Activated T-helper 17 cell treated with anti-CD3 and anti-CD28 coated beads, Interleukin-2, amount 50 U/mL, for 72 hours (primary cell): ENCODE measurements around the gene BIRC6. TPM values are rescaled to one million over a fixed set of nuclear protein-coding genes. Genes with fewer than 3 reads are reported as not detected.

Experiments
- ATAC-seq: fragments of 150-1000 bp; cut with Tn5 transposase; replicated peaks from 2 replicates; pipeline ENCODE4 v1.10.0; 2021; ENCODE audit warnings: mild to moderate bottlenecking, moderate library complexity
- H3K27ac Mint-ChIP-seq: one replicate; pipeline ENCODE4 v1.8.0; 2022; ENCODE audit warnings: mixed read lengths
- H3K27me3 Mint-ChIP-seq: one replicate; pipeline ENCODE4 v1.8.0; 2022; ENCODE audit warnings: mixed read lengths
- H3K36me3 Mint-ChIP-seq: one replicate; pipeline ENCODE4 v1.8.0; 2022; ENCODE audit warnings: low read depth, mild to moderate bottlenecking, mixed read lengths
- H3K4me1 Mint-ChIP-seq: one replicate; pipeline ENCODE4 v1.8.0; 2022; ENCODE audit warnings: mixed read lengths
- H3K4me3 Mint-ChIP-seq: one replicate; pipeline ENCODE4 v1.8.0; 2022; ENCODE audit warnings: mild to moderate bottlenecking, mixed read lengths
- H3K9me3 Mint-ChIP-seq: one replicate; pipeline ENCODE4 v1.8.0; 2022; ENCODE audit warnings: mixed read lengths
- total RNA-seq, 2 donors: library from RNA; stranded (reverse); gene quantifications; one replicate each; pipeline ENCODE4 v1.2.3, GENCODE V29; 2022

Gene BIRC6
- total RNA-seq, 2 donors from 2014 or later = 114 to 117 TPM

- Mint-ChIP-seq H3K27me3 (no peaks in the 10 kb centered on the region), H3K4me1 (no peaks in the 10 kb centered on the region), H3K4me3 (no peak overlapping the region), H3K9me3 (no peaks in the 10 kb centered on the region), H3K27ac (no peak overlapping the region), H3K36me3 (peaks cover 99% of the 10 kb centered on the region)
- ATAC-seq = no peak
These were observed 125.6 kb downstream of the BIRC6 start for GRCh38 chr2:32482471-32482870.

GRCh38 chr2:32484937-32485336, 128.1 kb downstream of the BIRC6 start:
- no peak for ATAC-seq
- Mint-ChIP-seq H3K4me3 (no peak overlapping the region), H3K27ac (peak overlapping the region; percentile 7), H3K4me1 (no peaks in the 10 kb centered on the region), H3K27me3 (no peaks in the 10 kb centered on the region), H3K36me3 (peaks cover 96% of the 10 kb centered on the region), H3K9me3 (no peaks in the 10 kb centered on the region)

- Mint-ChIP-seq H3K4me3 (no peak overlapping the region), H3K27me3 (no peaks in the 10 kb centered on the region)
These were observed 128.6 kb downstream of the BIRC6 start for GRCh38 chr2:32485399-32485798.

GRCh38 chr2:32489061-32489460, 132.2 kb downstream of the BIRC6 start:
- H3K36me3 Mint-ChIP-seq = peaks cover 79% of the 10 kb centered on the region
- H3K4me1 Mint-ChIP-seq = no peaks in the 10 kb centered on the region
- H3K27ac Mint-ChIP-seq = no peak overlapping the region
- no peaks in the 10 kb centered on the region for H3K27me3 Mint-ChIP-seq
- H3K4me3 Mint-ChIP-seq = no peak overlapping the region
- H3K9me3 Mint-ChIP-seq = no peaks in the 10 kb centered on the region
- ATAC-seq = no peak

More at GRCh38 chr2:32485399-32485798, 128.6 kb downstream of the BIRC6 start:
- Mint-ChIP-seq H3K9me3 (no peaks in the 10 kb centered on the region), H3K36me3 (peaks cover 96% of the 10 kb centered on the region), H3K27ac (peak overlapping the region; percentile 7), H3K4me1 (no peaks in the 10 kb centered on the region)
- ATAC-seq = no peak

GRCh38 chr2:32491346-32491745, 134.5 kb downstream of the BIRC6 start:
- H3K9me3 Mint-ChIP-seq = no peaks in the 10 kb centered on the region
- H3K27ac Mint-ChIP-seq = no peak overlapping the region
- no peak for ATAC-seq
- H3K27me3 Mint-ChIP-seq = no peaks in the 10 kb centered on the region
- no peak overlapping the region for H3K4me3 Mint-ChIP-seq
- H3K4me1 Mint-ChIP-seq = no peaks in the 10 kb centered on the region
- H3K36me3 Mint-ChIP-seq = peaks cover 77% of the 10 kb centered on the region

GRCh38 chr2:32495139-32495538, 138.3 kb downstream of the BIRC6 start:
- H3K4me3 Mint-ChIP-seq = no peak overlapping the region
- no peaks in the 10 kb centered on the region for H3K9me3 Mint-ChIP-seq
- peaks cover 80% of the 10 kb centered on the region for H3K36me3 Mint-ChIP-seq
- H3K27ac Mint-ChIP-seq = no peak overlapping the region
- peaks cover 5% of the 10 kb centered on the region for H3K4me1 Mint-ChIP-seq
- no peak for ATAC-seq
- no peaks in the 10 kb centered on the region for H3K27me3 Mint-ChIP-seq

- H3K4me3 Mint-ChIP-seq = no peak overlapping the region
- peaks cover 5% of the 10 kb centered on the region for H3K4me1 Mint-ChIP-seq
- no peak for ATAC-seq
- peaks cover 82% of the 10 kb centered on the region for H3K36me3 Mint-ChIP-seq
- no peaks in the 10 kb centered on the region for H3K9me3 Mint-ChIP-seq
- no peak overlapping the region for H3K27ac Mint-ChIP-seq
- H3K27me3 Mint-ChIP-seq = no peaks in the 10 kb centered on the region
These were observed 139.8 kb downstream of the BIRC6 start for GRCh38 chr2:32496662-32497061.

- ATAC-seq = no peak
- H3K9me3 Mint-ChIP-seq = no peaks in the 10 kb centered on the region
- H3K27me3 Mint-ChIP-seq = no peaks in the 10 kb centered on the region
- H3K4me3 Mint-ChIP-seq = no peak overlapping the region
- no peak overlapping the region for H3K27ac Mint-ChIP-seq
- H3K4me1 Mint-ChIP-seq = peaks cover 5% of the 10 kb centered on the region
- peaks cover 95% of the 10 kb centered on the region for H3K36me3 Mint-ChIP-seq
These were observed 141.5 kb downstream of the BIRC6 start for GRCh38 chr2:32498306-32498705.

- Mint-ChIP-seq H3K4me1 (no peaks in the 10 kb centered on the region), H3K4me3 (no peak overlapping the region), H3K27ac (no peak overlapping the region), H3K27me3 (no peaks in the 10 kb centered on the region), H3K36me3 (peaks cover 98% of the 10 kb centered on the region), H3K9me3 (no peaks in the 10 kb centered on the region)
- no peak for ATAC-seq
These were observed 146.1 kb downstream of the BIRC6 start for GRCh38 chr2:32502941-32503340.

GRCh38 chr2:32504877-32505478, 148.2 kb downstream of the BIRC6 start:
- H3K27me3 Mint-ChIP-seq = no peaks in the 10 kb centered on the region
- no peak overlapping the region for H3K27ac Mint-ChIP-seq
- no peak for ATAC-seq
- no peaks in the 10 kb centered on the region for H3K4me1 Mint-ChIP-seq
- peaks cover 98% of the 10 kb centered on the region for H3K36me3 Mint-ChIP-seq
- no peak overlapping the region for H3K4me3 Mint-ChIP-seq
- no peaks in the 10 kb centered on the region for H3K9me3 Mint-ChIP-seq

- no peaks in the 10 kb centered on the region for H3K9me3 Mint-ChIP-seq
- H3K27me3 Mint-ChIP-seq = no peaks in the 10 kb centered on the region
- peaks cover 96% of the 10 kb centered on the region for H3K36me3 Mint-ChIP-seq
- peak overlapping the region; percentile 8 for H3K27ac Mint-ChIP-seq
- ATAC-seq = no peak
- H3K4me1 Mint-ChIP-seq = no peaks in the 10 kb centered on the region
- H3K4me3 Mint-ChIP-seq = no peak overlapping the region
These were observed 149.6 kb downstream of the BIRC6 start for GRCh38 chr2:32506446-32506845.

GRCh38 chr2:32514946-32515345, 158.1 kb downstream of the BIRC6 start:
- no peak overlapping the region for H3K4me3 Mint-ChIP-seq
- no peaks in the 10 kb centered on the region for H3K9me3 Mint-ChIP-seq

GRCh38 chr2:32516567-32516966, 159.7 kb downstream of the BIRC6 start:
- Mint-ChIP-seq H3K36me3 (peaks cover 95% of the 10 kb centered on the region), H3K9me3 (no peaks in the 10 kb centered on the region), H3K4me3 (no peak overlapping the region), H3K27me3 (no peaks in the 10 kb centered on the region), H3K27ac (no peak overlapping the region), H3K4me1 (no peaks in the 10 kb centered on the region)
- no peak for ATAC-seq

More at GRCh38 chr2:32514946-32515345, 158.1 kb downstream of the BIRC6 start:
- Mint-ChIP-seq H3K27me3 (no peaks in the 10 kb centered on the region), H3K4me1 (no peaks in the 10 kb centered on the region), H3K27ac (no peak overlapping the region), H3K36me3 (peaks cover 91% of the 10 kb centered on the region)
- ATAC-seq = no peak

- H3K27ac Mint-ChIP-seq = no peak overlapping the region
- H3K4me3 Mint-ChIP-seq = no peak overlapping the region
- H3K36me3 Mint-ChIP-seq = peaks cover 92% of the 10 kb centered on the region
- ATAC-seq = no peak
- no peaks in the 10 kb centered on the region for H3K9me3 Mint-ChIP-seq
- H3K4me1 Mint-ChIP-seq = no peaks in the 10 kb centered on the region
- no peaks in the 10 kb centered on the region for H3K27me3 Mint-ChIP-seq
These were observed 165.9 kb downstream of the BIRC6 start for GRCh38 chr2:32522770-32523169.

- Mint-ChIP-seq H3K36me3 (peaks cover 92% of the 10 kb centered on the region), H3K9me3 (no peaks in the 10 kb centered on the region), H3K4me3 (no peak overlapping the region), H3K27ac (no peak overlapping the region), H3K27me3 (no peaks in the 10 kb centered on the region), H3K4me1 (no peaks in the 10 kb centered on the region)
- no peak for ATAC-seq
These were observed 166.9 kb downstream of the BIRC6 start for GRCh38 chr2:32523686-32524085.

- no peaks in the 10 kb centered on the region for H3K4me1 Mint-ChIP-seq
- no peak overlapping the region for H3K4me3 Mint-ChIP-seq
- no peaks in the 10 kb centered on the region for H3K27me3 Mint-ChIP-seq
- H3K9me3 Mint-ChIP-seq = no peaks in the 10 kb centered on the region
- H3K27ac Mint-ChIP-seq = peak overlapping the region; percentile 53
- no peak for ATAC-seq
- peaks cover 98% of the 10 kb centered on the region for H3K36me3 Mint-ChIP-seq
These were observed 175.5 kb downstream of the BIRC6 start for GRCh38 chr2:32532341-32532740.
